ENCODE data around the gene CNIH3.

CNIH3 gene

GRCh38 chr1:224668984-224669383 lies 52.9 kb downstream of the CNIH3 start:
- Histone ChIP-seq H3K79me2 (ENCODE audit: control insufficient read depth, insufficient read depth, low read length, unreplicated experiment) (no peaks in the 10 kb centered on the region), H2AFZ (ENCODE audit: low read length, unreplicated experiment) (no peak overlapping the region)

GRCh38 chr1:224669403-224669802 lies 53.3 kb downstream of the CNIH3 start:
- Histone ChIP-seq H3K36me3 (ENCODE audit: insufficient read depth, low read length) (no peaks in the 10 kb centered on the region), H3K27me3 (ENCODE audit: insufficient read depth, low read length) (no peaks in the 10 kb centered on the region), H3K27ac (ENCODE audit: low read depth, low read length) (no peak overlapping the region), H3K4me3 (ENCODE audit: low read depth, low read length) (no peak overlapping the region), H2AFZ (ENCODE audit: low read length, unreplicated experiment) (no peak overlapping the region), H3K79me2 (ENCODE audit: control insufficient read depth, insufficient read depth, low read length, unreplicated experiment) (no peaks in the 10 kb centered on the region), H3K4me1 (ENCODE audit: control insufficient read depth, insufficient read depth, low read length, unreplicated experiment) (no peaks in the 10 kb centered on the region)

More at GRCh38 chr1:224668984-224669383, 52.9 kb downstream of the CNIH3 start:
- Histone ChIP-seq H3K36me3 (ENCODE audit: insufficient read depth, low read length) (no peaks in the 10 kb centered on the region), H3K4me1 (ENCODE audit: control insufficient read depth, insufficient read depth, low read length, unreplicated experiment) (no peaks in the 10 kb centered on the region), H3K27me3 (ENCODE audit: insufficient read depth, low read length) (no peaks in the 10 kb centered on the region), H3K4me3 (ENCODE audit: low read depth, low read length) (no peak overlapping the region), H3K27ac (ENCODE audit: low read depth, low read length) (no peak overlapping the region)

GRCh38 chr1:224670506-224670905 lies 54.4 kb downstream of the CNIH3 start:
- Histone ChIP-seq H3K27me3 (ENCODE audit: insufficient read depth, low read length) (no peaks in the 10 kb centered on the region), H2AFZ (ENCODE audit: low read length, unreplicated experiment) (no peak overlapping the region), H3K36me3 (ENCODE audit: insufficient read depth, low read length) (no peaks in the 10 kb centered on the region), H3K4me1 (ENCODE audit: control insufficient read depth, insufficient read depth, low read length, unreplicated experiment) (no peaks in the 10 kb centered on the region), H3K79me2 (ENCODE audit: control insufficient read depth, insufficient read depth, low read length, unreplicated experiment) (no peaks in the 10 kb centered on the region), H3K27ac (ENCODE audit: low read depth, low read length) (no peak overlapping the region), H3K4me3 (ENCODE audit: low read depth, low read length) (no peak overlapping the region)

- Histone ChIP-seq H3K36me3 (ENCODE audit: insufficient read depth, low read length) (no peaks in the 10 kb centered on the region), H3K4me1 (ENCODE audit: control insufficient read depth, insufficient read depth, low read length, unreplicated experiment) (no peaks in the 10 kb centered on the region), H3K4me3 (ENCODE audit: low read depth, low read length) (no peak overlapping the region), H2AFZ (ENCODE audit: low read length, unreplicated experiment) (no peak overlapping the region), H3K27ac (ENCODE audit: low read depth, low read length) (no peak overlapping the region), H3K27me3 (ENCODE audit: insufficient read depth, low read length) (no peaks in the 10 kb centered on the region), H3K79me2 (ENCODE audit: control insufficient read depth, insufficient read depth, low read length, unreplicated experiment) (no peaks in the 10 kb centered on the region)
Measured at GRCh38 chr1:224671076-224671475, 55.0 kb downstream of the CNIH3 start.

- Histone ChIP-seq H3K36me3 (ENCODE audit: insufficient read depth, low read length) (no peaks in the 10 kb centered on the region), H3K4me1 (ENCODE audit: control insufficient read depth, insufficient read depth, low read length, unreplicated experiment) (no peaks in the 10 kb centered on the region), H3K79me2 (ENCODE audit: control insufficient read depth, insufficient read depth, low read length, unreplicated experiment) (no peaks in the 10 kb centered on the region), H3K27me3 (ENCODE audit: insufficient read depth, low read length) (no peaks in the 10 kb centered on the region), H2AFZ (ENCODE audit: low read length, unreplicated experiment) (no peak overlapping the region), H3K4me3 (ENCODE audit: low read depth, low read length) (no peak overlapping the region), H3K27ac (ENCODE audit: low read depth, low read length) (no peak overlapping the region)
Measured at GRCh38 chr1:224673141-224673540, 57.0 kb downstream of the CNIH3 start.

- Histone ChIP-seq H3K27me3 (ENCODE audit: insufficient read depth, low read length) (no peaks in the 10 kb centered on the region), H3K79me2 (ENCODE audit: control insufficient read depth, insufficient read depth, low read length, unreplicated experiment) (no peaks in the 10 kb centered on the region), H2AFZ (ENCODE audit: low read length, unreplicated experiment) (no peak overlapping the region), H3K36me3 (ENCODE audit: insufficient read depth, low read length) (no peaks in the 10 kb centered on the region), H3K27ac (ENCODE audit: low read depth, low read length) (no peak overlapping the region), H3K4me1 (ENCODE audit: control insufficient read depth, insufficient read depth, low read length, unreplicated experiment) (no peaks in the 10 kb centered on the region), H3K4me3 (ENCODE audit: low read depth, low read length) (no peak overlapping the region)
Measured at GRCh38 chr1:224675590-224675989, 59.5 kb downstream of the CNIH3 start.

- no peaks in the 10 kb centered on the region for H3K36me3 ChIP-seq (ENCODE audit: insufficient read depth, low read length)
- no peaks in the 10 kb centered on the region for H3K4me1 ChIP-seq (ENCODE audit: control insufficient read depth, insufficient read depth, low read length, unreplicated experiment)
- no peaks in the 10 kb centered on the region for H3K79me2 ChIP-seq (ENCODE audit: control insufficient read depth, insufficient read depth, low read length, unreplicated experiment)
- no peaks in the 10 kb centered on the region for H3K27me3 ChIP-seq (ENCODE audit: insufficient read depth, low read length)
- H3K27ac ChIP-seq (ENCODE audit: low read depth, low read length), result no peak overlapping the region
- H2AFZ ChIP-seq (ENCODE audit: low read length, unreplicated experiment), result no peak overlapping the region
- no peak overlapping the region for H3K4me3 ChIP-seq (ENCODE audit: low read depth, low read length)
Measured at GRCh38 chr1:224676551-224676950, 60.4 kb downstream of the CNIH3 start.

GRCh38 chr1:224678168-224678567 lies 62.1 kb downstream of the CNIH3 start:
- no peaks in the 10 kb centered on the region for H3K27me3 ChIP-seq (ENCODE audit: insufficient read depth, low read length)
- H3K4me3 ChIP-seq (ENCODE audit: low read depth, low read length), result no peak overlapping the region
- H2AFZ ChIP-seq (ENCODE audit: low read length, unreplicated experiment), result no peak overlapping the region
- H3K36me3 ChIP-seq (ENCODE audit: insufficient read depth, low read length), result no peaks in the 10 kb centered on the region
- no peak overlapping the region for H3K27ac ChIP-seq (ENCODE audit: low read depth, low read length)
- H3K4me1 ChIP-seq (ENCODE audit: control insufficient read depth, insufficient read depth, low read length, unreplicated experiment), result no peaks in the 10 kb centered on the region
- H3K79me2 ChIP-seq (ENCODE audit: control insufficient read depth, insufficient read depth, low read length, unreplicated experiment), result no peaks in the 10 kb centered on the region

GRCh38 chr1:224679606-224680005 lies 63.5 kb downstream of the CNIH3 start:
- H3K27ac ChIP-seq (ENCODE audit: low read depth, low read length), result no peak overlapping the region
- no peaks in the 10 kb centered on the region for H3K79me2 ChIP-seq (ENCODE audit: control insufficient read depth, insufficient read depth, low read length, unreplicated experiment)
- H3K27me3 ChIP-seq (ENCODE audit: insufficient read depth, low read length), result 0 out of 2 replicates have a peak, but pooled peaks cover 5% of the 10 kb centered on the region
- H3K4me1 ChIP-seq (ENCODE audit: control insufficient read depth, insufficient read depth, low read length, unreplicated experiment), result no peaks in the 10 kb centered on the region
- H3K4me3 ChIP-seq (ENCODE audit: low read depth, low read length), result no peak overlapping the region
- H3K36me3 ChIP-seq (ENCODE audit: insufficient read depth, low read length), result no peaks in the 10 kb centered on the region
- no peak overlapping the region for H2AFZ ChIP-seq (ENCODE audit: low read length, unreplicated experiment)

- Histone ChIP-seq H3K79me2 (ENCODE audit: control insufficient read depth, insufficient read depth, low read length, unreplicated experiment) (no peaks in the 10 kb centered on the region), H3K4me3 (ENCODE audit: low read depth, low read length) (no peak overlapping the region), H3K4me1 (ENCODE audit: control insufficient read depth, insufficient read depth, low read length, unreplicated experiment) (no peaks in the 10 kb centered on the region), H3K36me3 (ENCODE audit: insufficient read depth, low read length) (no peaks in the 10 kb centered on the region), H3K27me3 (ENCODE audit: insufficient read depth, low read length) (0 out of 2 replicates have a peak, but pooled peaks cover 5% of the 10 kb centered on the region), H2AFZ (ENCODE audit: low read length, unreplicated experiment) (no peak overlapping the region), H3K27ac (ENCODE audit: low read depth, low read length) (no peak overlapping the region)
Measured at GRCh38 chr1:224681816-224682215, 65.7 kb downstream of the CNIH3 start.

GRCh38 chr1:224683936-224684335 lies 67.8 kb downstream of the CNIH3 start:
- Histone ChIP-seq H3K4me3 (ENCODE audit: low read depth, low read length) (no peak overlapping the region), H3K27ac (ENCODE audit: low read depth, low read length) (no peak overlapping the region), H3K36me3 (ENCODE audit: insufficient read depth, low read length) (no peaks in the 10 kb centered on the region), H2AFZ (ENCODE audit: low read length, unreplicated experiment) (no peak overlapping the region), H3K79me2 (ENCODE audit: control insufficient read depth, insufficient read depth, low read length, unreplicated experiment) (no peaks in the 10 kb centered on the region), H3K4me1 (ENCODE audit: control insufficient read depth, insufficient read depth, low read length, unreplicated experiment) (no peaks in the 10 kb centered on the region), H3K27me3 (ENCODE audit: insufficient read depth, low read length) (0 out of 2 replicates have a peak, but pooled peaks cover 5% of the 10 kb centered on the region)
